Ovary (tissue), 10 donors: ENCODE results near the gene SIGMAR1. TPM values are rescaled to one million over a fixed set of nuclear protein-coding genes. Genes with fewer than 3 reads are reported as not detected.

ENCODE experiments used
- DNase-seq, 5 donors: peaks; one replicate each; pipeline ENCODE4 v3.0.0-alpha.2; 2019 to 2020
- H3K27ac ChIP-seq, 2 donors: fragments of 200-600 bp; one replicate each; pipeline versions ENCODE4 v1.5.1 to v1.8.0; 2019 to 2022
- H3K27me3 ChIP-seq: fragments of 200-600 bp; one replicate; pipeline ENCODE4 v1.8.0; 2022
- H3K36me3 ChIP-seq: fragments of 200-600 bp; sonication (generic); one replicate; pipeline ENCODE4 v1.5.1; 2019
- H3K4me1 ChIP-seq: one replicate; pipeline ENCODE4 v1.8.1; 2013; ENCODE audit warnings: mild to moderate bottlenecking, moderate library complexity; ENCODE audit not compliant: insufficient read depth
- H3K4me3 ChIP-seq: fragments of 200-600 bp; sonication (generic); one replicate; pipeline ENCODE4 v1.5.1; 2017
- H3K9me3 ChIP-seq, 2 donors: fragments of 200-600 bp in 1 of 2; sonication (generic) in 1 of 2; one replicate each; pipeline versions ENCODE4 v1.5.1 to v1.8.1; 2013 to 2019; ENCODE audit warnings: mild to moderate bottlenecking in 1 of 2, moderate library complexity in 1 of 2
- CTCF ChIP-seq, 3 donors: fragments of 450-650 bp in 2 of 3; fragments of 200-600 bp in 1 of 3; IDR thresholded peaks; one replicate each; pipeline versions ENCODE4 v1.5.1 to v1.8.0; 2016 to 2022; ENCODE audit warnings: antibody characterized with exemption in 3 of 3, mild to moderate bottlenecking in 1 of 3
- EP300 ChIP-seq: sonication (generic); formaldehyde crosslinking; IDR thresholded peaks from one replicate; pipeline ENCODE4 v1.6.1; 2017; ENCODE audit warnings: antibody characterized with exemption
- POLR2A ChIP-seq: fragments of 450-650 bp; IDR thresholded peaks from one replicate; pipeline ENCODE4 v1.6.1; 2017; ENCODE audit warnings: antibody characterized with exemption, mild to moderate bottlenecking, moderate library complexity
- WGBS, 3 donors: extraction: QIAGEN DNeasy Blood & Tissue Kit in 1 of 3; methylation state at CpG; one replicate each; pipeline versions ENCODE4 v1.1.5 to v1.1.7; 2013 to 2017; 5-methylcytosine and 5-hydroxymethylcytosine counted together
- intact Hi-C, 4 donors: fragments of 100-400 bp; cut with DNase I; formaldehyde crosslinking; loops; one replicate each; pipeline versions ENCODE4 v1.11.0 to v1.15.1; 2022 to 2023
- long read RNA-seq, 3 donors: library from polyadenylated mRNA in 2 of 3; unstranded in 2 of 3; transcript quantifications; one replicate each; pipeline ENCODE4 v2.0.0 and lab custom pipeline, GENCODE V29; 2021 to 2026
- polyA plus RNA-seq, 2 donors: library from polyadenylated mRNA; stranded (reverse); fragments of 200-250 nt in 1 of 2; fragments of 350-450 nt in 1 of 2; fragmentation: Illumina TruSeq in 1 of 2; extraction: RNeasy Lipid Tissue Mini Kit (QIAGEN cat#74804) in 1 of 2; gene quantifications; one replicate each; pipeline ENCODE4 v1.2.3, GENCODE V29; 2013 to 2014
- total RNA-seq, 7 donors: library from RNA; depleted of rRNA in 2 of 7; stranded (reverse); fragments of >200 nt in 2 of 7; fragmentation: NEBNext Ultra II Directional in 3 of 7; extraction: Animal tissue kit (Norgen Biotek cat#: 25700) in 3 of 7; gene quantifications; one replicate each; pipeline versions ENCODE4 v1.1.0 to v1.2.4, GENCODE V29; 2016 to 2023
- donor health status: DM: no; HTN: no; CAD: no; lungs with moderate emphysema.
- donor health status: DM: no; HTN: no; CAD: no.
- donor health status: Bipolar disorder and iron deficiency.
- donor health status: DM: yes; HTN: yes; CAD: no.
- donor health status: DM: no; HTN: no; CAD: no.
- donor health status: DM: yes; HTN: yes; CAD: no.

Gene SIGMAR1
- 10 to 100 TPM; 47.2 to 73.9 (median 54.3) TPM for total RNA-seq
- 10 to 100 TPM; 52.7 to 92.4 TPM for polyA plus RNA-seq
- long read RNA-seq, donor 1, transcript SIGMAR1-201 (4 exons, 1,656 nt): major isoform, 237 of 285 reads
- long read RNA-seq, donor 1, transcript SIGMAR1-205 (3 exons, 840 nt): minor isoform, 8 of 285 reads
- long read RNA-seq, donor 1, transcript SIGMAR1-207 (3 exons, 610 nt): minor isoform, 12 of 285 reads
- long read RNA-seq, donor 1, partial matches to known transcripts: 2 of 285 reads
- long read RNA-seq, donor 1, other reads (novel, unspliced or antisense): 23 of 285 reads
- long read RNA-seq, donor 2, transcript SIGMAR1-201 (4 exons, 1,656 nt): major isoform, 52 of 68 reads
- long read RNA-seq, donor 2, transcript SIGMAR1-203 (3 exons, 1,743 nt): minor isoform, 14 of 68 reads
- long read RNA-seq, donor 2, partial matches to known transcripts: 0 of 68 reads
- long read RNA-seq, donor 2, other reads (novel, unspliced or antisense): 0 of 68 reads
- long read RNA-seq, donor 3, transcript SIGMAR1-201 (4 exons, 1,656 nt): major isoform, 116 of 141 reads
- long read RNA-seq, donor 3, partial matches to known transcripts: 2 of 141 reads
- long read RNA-seq, donor 3, other reads (novel, unspliced or antisense): 12 of 141 reads

GRCh38 chr9:34637356-34638137 lies at the start of gene SIGMAR1:
TSS of gene SIGMAR1 (minus strand) at chr9:34637787. CDS start at chr9:34637697, 90 bp downstream.
- no peaks in the 10 kb centered on the region for H3K27me3 ChIP-seq
- no peaks in the 10 kb centered on the region for H3K36me3 ChIP-seq
- 0 to 1% (median 0%) methylated on average over 52 to 74 of the region's 74 CpGs for WGBS, 3 donors
- peak; percentile 93 to 96 (median 95) for DNase-seq
- peaks cover 8% of the 10 kb centered on the region for H3K4me1 ChIP-seq
- intact Hi-C loops: loop anchor here in 1 of 4 donors (5.0 kb wide), 1 partner anchor 65 kb away; no protein-coding TSS in a partner anchor
- TF ChIP-seq POLR2A (peak; percentile 81), EP300 (no peak)
- H3K27ac ChIP-seq: peak within 1 kb of the TSS; percentile 15 to 77
- H3K9me3 ChIP-seq: no peaks in the 10 kb centered on the region
- peak within 1 kb of the TSS; percentile 65 for H3K4me3 ChIP-seq

- Histone ChIP-seq H3K4me3 (no peak overlapping the region), H3K9me3 (no peaks in the 10 kb centered on the region), H3K36me3 (no peaks in the 10 kb centered on the region), H3K27ac (no peak overlapping the region), H3K27me3 (no peaks in the 10 kb centered on the region), H3K4me1 (no peaks in the 10 kb centered on the region)
- DNase-seq: no peak
- intact Hi-C loops: no loop called here
- TF ChIP-seq POLR2A (no peak), CTCF (IDR thresholded peaks at IDR 0.05) (no peak), EP300 (no peak)
- whole genome bisulfite sequencing, 3 donors: 68 to 86% (median 71%) methylated on average over 1 of the region's 1 CpG
Observed at GRCh38 chr9:34686732-34687131, 49.1 kb upstream of the SIGMAR1 start.

GRCh38 chr9:34686231-34686630 lies 48.6 kb upstream of the SIGMAR1 start:
- Histone ChIP-seq H3K27ac (no peak overlapping the region), H3K27me3 (no peaks in the 10 kb centered on the region), H3K36me3 (no peaks in the 10 kb centered on the region), H3K9me3 (no peaks in the 10 kb centered on the region), H3K4me1 (no peaks in the 10 kb centered on the region), H3K4me3 (no peak overlapping the region)
- 49 to 53% (median 51%) methylated on average over 5 of the region's 5 CpGs for WGBS, 3 donors
- no peak for TF ChIP-seq CTCF (IDR thresholded peaks at IDR 0.05)
- no peak for TF ChIP-seq POLR2A
- TF ChIP-seq EP300: no peak
- DNase-seq: peak in 1 of 5 donors; percentile 45
- intact Hi-C loops: no loop called here

GRCh38 chr9:34685591-34685990 lies 48.0 kb upstream of the SIGMAR1 start:
- Histone ChIP-seq H3K36me3 (no peaks in the 10 kb centered on the region), H3K27ac (no peak overlapping the region), H3K27me3 (no peaks in the 10 kb centered on the region), H3K9me3 (no peaks in the 10 kb centered on the region), H3K4me3 (no peak overlapping the region), H3K4me1 (no peaks in the 10 kb centered on the region)
- WGBS, 3 donors: 76 to 95% (median 91%) methylated on average over 4 of the region's 4 CpGs
- TF ChIP-seq EP300 (no peak), POLR2A (no peak)
- DNase-seq: no peak
- intact Hi-C loops: no loop called here

GRCh38 chr9:34684816-34685215 lies 47.2 kb upstream of the SIGMAR1 start:
- DNase-seq: no peak
- no peak overlapping the region for H3K27ac ChIP-seq
- no peaks in the 10 kb centered on the region for H3K4me1 ChIP-seq
- no peak overlapping the region for H3K4me3 ChIP-seq
- TF ChIP-seq EP300 (no peak), POLR2A (no peak), CTCF (IDR thresholded peaks at IDR 0.05) (no peak)
- no peaks in the 10 kb centered on the region for H3K27me3 ChIP-seq
- 93 to 99% (median 96%) methylated on average over 4 of the region's 4 CpGs for WGBS, 3 donors
- intact Hi-C loops: no loop called here
- no peaks in the 10 kb centered on the region for H3K9me3 ChIP-seq
- H3K36me3 ChIP-seq: no peaks in the 10 kb centered on the region
